Measurements from ENCODE around the gene C2CD4A. TPM values are rescaled to one million over a fixed set of nuclear protein-coding genes. Genes with fewer than 3 reads are reported as not detected.

Gene C2CD4A
- total RNA-seq, 1 experiment from 2014 or later = not detected

DNA sequence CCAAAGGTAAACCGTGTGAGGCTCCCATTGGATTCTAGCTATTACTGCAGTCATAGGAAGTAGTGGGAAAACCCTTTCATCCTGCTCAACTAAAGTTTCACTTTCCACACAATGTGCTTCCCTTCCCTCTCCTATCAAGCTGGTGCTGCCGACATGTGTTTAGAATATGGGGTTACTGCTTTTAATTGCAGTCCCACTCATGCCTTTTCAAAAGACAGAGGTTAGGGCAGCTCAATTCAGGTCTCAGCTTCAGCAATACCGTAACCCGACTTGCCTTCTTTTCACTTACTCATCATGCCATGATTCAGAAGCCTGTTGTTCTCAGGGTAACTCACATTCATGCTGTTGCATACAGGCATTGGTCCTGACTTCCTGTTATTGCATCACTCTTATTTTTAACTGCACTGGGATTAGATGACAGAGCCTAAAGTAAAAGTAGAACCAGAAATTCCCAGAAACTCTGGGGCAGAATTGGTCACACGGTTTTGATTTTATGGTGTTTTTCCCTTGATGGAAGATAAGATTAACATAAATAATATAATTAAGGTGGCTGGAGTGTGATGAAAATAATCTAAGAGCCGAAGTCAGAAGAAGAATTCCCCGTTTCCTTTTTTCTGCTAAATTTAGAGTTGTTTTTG, 52.6 kb downstream of the C2CD4A start:
- in situ Hi-C loops (cut with HindIII; ENCODE audit: low sequenced_read_pairs) = no loop called here

DNA sequence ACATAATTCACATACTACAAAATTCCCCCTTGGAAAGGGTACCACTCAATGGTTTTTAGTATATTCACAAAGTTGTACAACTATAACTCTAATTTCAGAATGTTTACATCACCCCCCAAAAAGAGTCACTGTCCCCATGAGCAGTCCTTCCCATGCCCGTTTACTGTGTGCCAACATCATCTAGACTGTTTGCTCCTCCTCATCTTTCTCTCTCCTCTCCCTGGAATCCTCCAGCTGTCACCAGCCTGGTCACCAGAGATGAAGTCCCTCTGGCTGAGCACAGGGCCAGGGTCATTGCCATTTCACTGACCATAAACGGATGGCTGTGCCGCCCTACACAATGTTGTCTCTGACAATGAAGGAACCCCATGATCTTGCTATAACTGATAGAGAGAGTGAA, 53.1 kb downstream of the C2CD4A start:
- no peak for DNase-seq (ENCODE audit: low spot score)
- in situ Hi-C loops (cut with HindIII; ENCODE audit: low sequenced_read_pairs) = no loop called here

More for the DNA sequence above, 52.6 kb downstream of the C2CD4A start:
- DNase-seq (ENCODE audit: low spot score) = no peak

Other genes starting within 250 kb of the C2CD4A start
- gene VPS13C, start 6.5 kb upstream of the C2CD4A start, total RNA-seq (2014; rRNA removed; shearing (Covaris generic)) = 11.2 and 23.4 TPM in 2 replicates
- gene C2CD4B, start 98.3 kb downstream of the C2CD4A start, total RNA-seq (2014; rRNA removed; shearing (Covaris generic)) = not detected in 2 replicates

All from G401 (cell line).